Breast epithelium (tissue), 4 donors: ENCODE results near the gene GLCCI1. TPM values are rescaled to one million over a fixed set of nuclear protein-coding genes. Genes with fewer than 3 reads are reported as not detected.

Experiments used
- DNase-seq, 2 donors: peaks; one replicate each; pipeline ENCODE4 v3.0.0-alpha.2; 2019; ENCODE audit warnings: low spot score in 2 of 2
- H3K27ac ChIP-seq, 2 donors: fragments of 200-600 bp; sonication (generic) in 1 of 2; one replicate each; pipeline ENCODE4 v1.5.1; 2016 to 2019; ENCODE audit warnings: mild to moderate bottlenecking in 1 of 2
- H3K27me3 ChIP-seq, 2 donors: fragments of 200-600 bp; sonication (generic) in 1 of 2; one replicate each; pipeline versions ENCODE4 v1.5.1 to v1.6.0; 2017 to 2019; ENCODE audit warnings: control low read depth in 1 of 2, mild to moderate bottlenecking in 1 of 2
- H3K36me3 ChIP-seq: fragments of 200-600 bp; one replicate; pipeline ENCODE4 v1.5.1; 2019
- H3K4me1 ChIP-seq, 2 donors: fragments of 200-600 bp; sonication (generic); one replicate each; pipeline ENCODE4 v1.5.1; 2016 to 2019; ENCODE audit warnings: control low read depth in 1 of 2
- H3K4me3 ChIP-seq, 3 donors: fragments of 200-600 bp; sonication (generic); 1 replicate in 2 of 3; 2 replicates in 1 of 3; pipeline ENCODE4 v1.5.1; 2016 to 2019; ENCODE audit warnings: mild to moderate bottlenecking in 3 of 3, moderate library complexity in 2 of 3
- H3K9me3 ChIP-seq, 2 donors: fragments of 200-600 bp; sonication (generic) in 1 of 2; one replicate each; pipeline ENCODE4 v1.5.1; 2016 to 2019; ENCODE audit warnings: control low read depth in 1 of 2
- POLR2A ChIP-seq: fragments of 450-650 bp; IDR thresholded peaks from one replicate; pipeline ENCODE4 v1.6.1; 2016; ENCODE audit warnings: antibody characterized with exemption, mild to moderate bottlenecking, moderate library complexity
- POLR2AphosphoS5 ChIP-seq, 3 donors: sonication (generic); formaldehyde crosslinking; IDR thresholded peaks; one replicate each; pipeline ENCODE4 v1.6.1; 2017; ENCODE audit warnings: antibody characterized with exemption in 3 of 3
- intact Hi-C: fragments of 100-400 bp; cut with DNase I; formaldehyde crosslinking; loops from one replicate; pipeline ENCODE4 v1.15.1; 2023; ENCODE audit warnings: low total_unique reads
- total RNA-seq, 3 donors: library from RNA; depleted of rRNA; stranded (reverse); fragments of >200 nt; gene quantifications; one replicate each; pipeline ENCODE4 v1.1.0, GENCODE V29; 2016
- TF ChIP-seq, protein P1 (sequence below), 3 donors: fragments of 450-650 bp; IDR thresholded peaks; one replicate each; pipeline ENCODE4 v1.5.1; 2016 to 2017; ENCODE audit warnings: antibody characterized with exemption in 3 of 3, mild to moderate bottlenecking in 3 of 3, moderate library complexity in 3 of 3

GLCCI1 gene
- total RNA-seq, 3 donors from 2014 or later = 11.7 to 29.1 (median 18.4) TPM

DNA sequence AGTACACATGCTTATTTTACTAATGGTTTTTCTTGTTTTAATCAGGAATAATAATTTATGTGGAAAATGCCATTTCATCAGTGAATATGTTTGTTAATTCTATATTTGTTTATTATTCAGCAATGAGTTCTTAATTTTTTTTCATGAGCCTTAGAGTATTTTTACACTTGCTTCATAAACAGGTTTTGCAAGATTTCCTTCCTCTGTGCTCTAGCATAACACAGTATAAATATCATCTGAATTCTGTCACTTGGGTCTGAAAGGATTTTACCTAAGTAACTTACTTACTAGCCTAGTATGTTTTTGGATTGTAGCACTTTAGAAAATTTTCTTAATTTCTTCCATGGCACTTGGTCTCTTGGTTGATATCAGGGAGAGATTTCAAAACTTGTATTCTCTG is 45.8 kb downstream of the GLCCI1 start:
- intact Hi-C loops = no loop called here
- TF ChIP-seq POLR2AphosphoS5 (IDR thresholded peaks at IDR 0.05) (no peak), POLR2A (no peak)
- TF ChIP-seq, protein P1, sequence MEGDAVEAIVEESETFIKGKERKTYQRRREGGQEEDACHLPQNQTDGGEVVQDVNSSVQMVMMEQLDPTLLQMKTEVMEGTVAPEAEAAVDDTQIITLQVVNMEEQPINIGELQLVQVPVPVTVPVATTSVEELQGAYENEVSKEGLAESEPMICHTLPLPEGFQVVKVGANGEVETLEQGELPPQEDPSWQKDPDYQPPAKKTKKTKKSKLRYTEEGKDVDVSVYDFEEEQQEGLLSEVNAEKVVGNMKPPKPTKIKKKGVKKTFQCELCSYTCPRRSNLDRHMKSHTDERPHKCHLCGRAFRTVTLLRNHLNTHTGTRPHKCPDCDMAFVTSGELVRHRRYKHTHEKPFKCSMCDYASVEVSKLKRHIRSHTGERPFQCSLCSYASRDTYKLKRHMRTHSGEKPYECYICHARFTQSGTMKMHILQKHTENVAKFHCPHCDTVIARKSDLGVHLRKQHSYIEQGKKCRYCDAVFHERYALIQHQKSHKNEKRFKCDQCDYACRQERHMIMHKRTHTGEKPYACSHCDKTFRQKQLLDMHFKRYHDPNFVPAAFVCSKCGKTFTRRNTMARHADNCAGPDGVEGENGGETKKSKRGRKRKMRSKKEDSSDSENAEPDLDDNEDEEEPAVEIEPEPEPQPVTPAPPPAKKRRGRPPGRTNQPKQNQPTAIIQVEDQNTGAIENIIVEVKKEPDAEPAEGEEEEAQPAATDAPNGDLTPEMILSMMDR (IDR thresholded peaks at IDR 0.05) = no peak
- Histone ChIP-seq H3K4me3 (no peak overlapping the region), H3K36me3 (no peaks in the 10 kb centered on the region), H3K9me3 (no peaks in the 10 kb centered on the region), H3K27me3 (no peaks in the 10 kb centered on the region), H3K27ac (no peak overlapping the region), H3K4me1 (no peaks in the 10 kb centered on the region)
- DNase-seq = no peak

DNA sequence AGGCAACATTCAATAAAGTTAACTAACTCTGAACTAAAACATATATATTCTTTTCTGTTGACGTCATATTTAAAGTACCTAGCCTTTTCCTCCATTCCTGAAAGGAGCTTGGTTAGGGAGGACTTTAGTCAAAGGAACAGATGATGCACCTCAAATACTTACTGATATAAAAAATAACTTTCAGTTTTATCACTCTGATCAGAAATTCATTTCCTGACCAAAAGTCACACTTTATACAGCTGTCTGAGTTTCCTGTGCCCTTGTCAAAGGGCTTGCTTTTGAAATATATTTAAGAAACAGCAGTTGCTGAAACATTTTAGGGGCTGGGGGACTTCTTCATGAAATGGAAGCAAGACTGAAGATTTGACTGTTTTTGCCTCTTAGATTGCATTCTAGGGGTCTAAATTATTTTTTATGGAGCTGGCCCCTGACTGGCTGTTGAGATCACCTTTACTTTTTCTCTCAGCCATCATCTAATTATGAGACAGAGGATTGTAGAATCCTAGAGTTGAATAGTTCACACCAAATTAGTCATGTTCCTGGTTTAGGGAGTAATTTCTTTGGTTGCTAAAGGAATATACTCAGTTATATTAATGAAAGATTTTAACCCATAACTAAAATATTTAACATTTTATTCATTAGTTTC is 46.6 kb downstream of the GLCCI1 start:
- Histone ChIP-seq H3K36me3 (no peaks in the 10 kb centered on the region), H3K9me3 (no peaks in the 10 kb centered on the region), H3K4me1 (no peaks in the 10 kb centered on the region), H3K27ac (no peak overlapping the region), H3K4me3 (no peak overlapping the region), H3K27me3 (no peaks in the 10 kb centered on the region)
- DNase-seq = no peak
- no peak for TF ChIP-seq POLR2AphosphoS5 (IDR thresholded peaks at IDR 0.05)
- no peak for TF ChIP-seq POLR2A
- TF ChIP-seq, protein P1 (IDR thresholded peaks at IDR 0.05) = no peak
- intact Hi-C loops = no loop called here

DNA sequence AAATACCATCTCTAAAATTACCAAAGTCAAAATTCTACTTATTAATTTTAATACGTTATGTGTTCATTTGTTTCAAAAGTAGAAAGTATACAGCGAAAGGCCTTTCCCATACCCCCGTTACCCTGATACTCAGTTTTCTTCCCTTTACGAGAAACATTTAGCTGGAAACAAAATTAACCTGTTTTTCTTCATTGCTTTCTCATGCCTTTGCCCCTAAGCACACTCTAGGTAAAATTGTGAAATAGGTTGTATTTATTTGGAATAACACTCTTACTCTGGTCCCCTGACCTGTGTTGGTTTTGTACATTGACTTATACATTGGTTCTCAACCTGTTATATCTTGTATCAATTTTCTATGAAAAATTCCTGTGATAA is 47.1 kb downstream of the GLCCI1 start:
- H3K4me1 ChIP-seq = no peaks in the 10 kb centered on the region
- H3K9me3 ChIP-seq = no peaks in the 10 kb centered on the region
- H3K27ac ChIP-seq = no peak overlapping the region
- no peaks in the 10 kb centered on the region for H3K36me3 ChIP-seq
- TF ChIP-seq POLR2AphosphoS5 (IDR thresholded peaks at IDR 0.05) (no peak), POLR2A (no peak)
- TF ChIP-seq, protein P1 (IDR thresholded peaks at IDR 0.05) = no peak
- no peak for DNase-seq
- no peak overlapping the region for H3K4me3 ChIP-seq
- no peaks in the 10 kb centered on the region for H3K27me3 ChIP-seq
- intact Hi-C loops = no loop called here

DNA sequence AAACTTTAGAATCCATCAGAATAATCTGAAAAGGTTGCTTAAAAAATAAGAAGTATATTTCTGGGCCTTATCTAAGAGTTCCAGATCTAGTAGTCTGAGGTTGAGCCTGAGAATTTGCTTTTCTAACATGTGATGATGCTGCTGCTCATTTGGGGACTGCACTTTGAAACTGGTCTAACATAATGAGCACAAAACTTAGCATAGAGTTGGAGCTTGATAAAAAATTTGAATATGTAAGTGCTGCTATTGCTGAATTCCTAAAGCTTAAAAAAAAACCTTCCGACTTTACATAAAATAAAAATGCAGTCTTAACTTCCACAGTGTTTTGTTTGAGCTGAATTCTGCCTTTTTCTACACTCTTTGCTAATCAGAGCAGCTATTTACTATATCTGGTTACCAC is 48.8 kb downstream of the GLCCI1 start:
- H3K4me1 ChIP-seq = no peaks in the 10 kb centered on the region
- no peak overlapping the region for H3K27ac ChIP-seq
- H3K36me3 ChIP-seq = no peaks in the 10 kb centered on the region
- H3K9me3 ChIP-seq = no peaks in the 10 kb centered on the region
- no peaks in the 10 kb centered on the region for H3K27me3 ChIP-seq
- no peak for DNase-seq
- H3K4me3 ChIP-seq = no peak overlapping the region
- intact Hi-C loops = no loop called here
- no peak for TF ChIP-seq POLR2A
- no peak for TF ChIP-seq POLR2AphosphoS5 (IDR thresholded peaks at IDR 0.05)
- TF ChIP-seq, protein P1 (IDR thresholded peaks at IDR 0.05) = no peak

DNA sequence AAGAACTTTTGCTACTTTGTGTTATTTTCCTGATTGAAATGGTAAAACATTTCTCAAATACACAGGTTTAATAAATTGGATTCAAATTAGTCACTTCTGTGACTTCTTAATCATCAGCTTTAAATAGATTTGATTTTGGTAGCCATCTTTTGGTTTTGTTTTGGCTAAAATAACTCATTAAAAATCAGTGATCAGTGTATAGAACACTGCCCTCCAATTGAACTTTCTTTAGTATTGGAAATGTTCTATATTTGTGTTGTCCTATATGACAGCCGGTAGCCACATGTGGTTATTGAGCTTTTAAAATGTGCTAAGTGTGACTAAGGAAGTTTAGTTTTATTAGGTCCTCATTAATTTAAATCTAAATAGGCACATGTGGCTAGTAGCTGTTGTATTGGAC is 50.4 kb downstream of the GLCCI1 start:
- Histone ChIP-seq H3K36me3 (no peaks in the 10 kb centered on the region), H3K4me1 (no peaks in the 10 kb centered on the region), H3K9me3 (no peaks in the 10 kb centered on the region), H3K4me3 (no peak overlapping the region), H3K27ac (no peak overlapping the region), H3K27me3 (no peaks in the 10 kb centered on the region)
- DNase-seq = no peak
- no peak for TF ChIP-seq POLR2AphosphoS5 (IDR thresholded peaks at IDR 0.05)
- no peak for TF ChIP-seq POLR2A
- TF ChIP-seq, protein P1 (IDR thresholded peaks at IDR 0.05) = no peak
- intact Hi-C loops = no loop called here
